ENCODE measurements around the gene PTPRN2.

DNA sequence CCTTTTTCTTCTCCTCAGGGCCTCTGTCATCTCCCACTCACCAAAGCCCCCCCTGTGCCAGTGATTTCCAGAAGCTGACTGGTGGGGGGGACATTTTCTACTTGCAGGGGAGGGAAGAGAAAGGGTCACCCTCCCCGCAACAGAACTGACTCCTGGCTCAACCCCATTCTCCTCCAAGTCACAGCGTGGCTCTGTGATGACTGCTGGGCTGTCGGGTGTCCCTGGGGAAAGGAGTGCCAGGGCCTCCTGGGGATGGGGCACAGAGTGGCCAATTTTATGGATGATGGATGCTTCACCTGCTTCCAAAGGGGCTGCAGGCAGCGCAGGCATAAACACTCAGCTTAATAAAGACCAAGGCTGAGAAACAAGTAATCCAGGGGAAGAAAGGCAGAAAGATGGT, 523.0 kb downstream of the PTPRN2 start:
- no peak for TF ChIP-seq RAD21 (CRISPR knock-in tag; IDR thresholded peaks at IDR 0.05)
- TF ChIP-seq ESRRA (CRISPR knock-in tag; IDR thresholded peaks at IDR 0.05; ENCODE audit: low read depth) = no peak
- TF ChIP-seq, protein P1, sequence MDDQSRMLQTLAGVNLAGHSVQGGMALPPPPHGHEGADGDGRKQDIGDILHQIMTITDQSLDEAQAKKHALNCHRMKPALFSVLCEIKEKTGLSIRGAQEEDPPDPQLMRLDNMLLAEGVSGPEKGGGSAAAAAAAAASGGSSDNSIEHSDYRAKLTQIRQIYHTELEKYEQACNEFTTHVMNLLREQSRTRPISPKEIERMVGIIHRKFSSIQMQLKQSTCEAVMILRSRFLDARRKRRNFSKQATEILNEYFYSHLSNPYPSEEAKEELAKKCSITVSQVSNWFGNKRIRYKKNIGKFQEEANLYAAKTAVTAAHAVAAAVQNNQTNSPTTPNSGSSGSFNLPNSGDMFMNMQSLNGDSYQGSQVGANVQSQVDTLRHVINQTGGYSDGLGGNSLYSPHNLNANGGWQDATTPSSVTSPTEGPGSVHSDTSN (CRISPR knock-in tag; IDR thresholded peaks at IDR 0.05; ENCODE audit: borderline replicate concordance) = no peak
